Osteoblast (primary cell): ENCODE data around the gene CPLANE2. TPM values are rescaled to one million over a fixed set of nuclear protein-coding genes. Genes with fewer than 3 reads are reported as not detected.

ENCODE experiments used
- DNase-seq: peaks from one replicate; pipeline ENCODE4 v3.0.0; 2011; ENCODE audit warnings: low spot score, mixed read lengths; ENCODE audit not compliant: insufficient read length; ENCODE audit errors: missing footprints
- H2AFZ ChIP-seq: 2 replicates; pipeline ENCODE4 v1.6.0; 2011; ENCODE audit warnings: mild to moderate bottlenecking, low read length
- H3K27ac ChIP-seq: 2 replicates; pipeline ENCODE4 v1.5.1; 2011; ENCODE audit warnings: mild to moderate bottlenecking, low read depth, low read length, moderate library complexity
- H3K27me3 ChIP-seq: 2 replicates; pipeline ENCODE4 v1.6.0; 2012; ENCODE audit warnings: mild to moderate bottlenecking, control low read depth, inconsistent platforms, low read length, moderate library complexity; ENCODE audit not compliant: insufficient read depth
- H3K36me3 ChIP-seq: 2 replicates; pipeline ENCODE4 v1.5.1; 2011; ENCODE audit warnings: mild to moderate bottlenecking, low read length, control low read depth, moderate library complexity; ENCODE audit not compliant: insufficient read depth
- H3K4me1 ChIP-seq: 2 replicates; pipeline ENCODE4 v1.5.1; 2011; ENCODE audit warnings: mild to moderate bottlenecking, low read length, control low read depth, moderate library complexity; ENCODE audit not compliant: insufficient read depth
- H3K4me2 ChIP-seq: 2 replicates; pipeline ENCODE4 v1.6.0; 2011; ENCODE audit warnings: mild to moderate bottlenecking, low read length; ENCODE audit not compliant: insufficient read depth
- H3K4me3 ChIP-seq: fragments of 200-600 bp; sonication (generic); 3 replicates; pipeline ENCODE4 v1.5.1; 2012; ENCODE audit warnings: mild to moderate bottlenecking, low read length, inconsistent platforms; ENCODE audit not compliant: insufficient read depth
- H3K79me2 ChIP-seq: 2 replicates; pipeline ENCODE4 v1.6.0; 2012; ENCODE audit warnings: mild to moderate bottlenecking, low read length, control low read depth, inconsistent platforms; ENCODE audit not compliant: insufficient read depth
- H3K9me3 ChIP-seq: 2 replicates; pipeline ENCODE4 v1.5.1; 2011; ENCODE audit warnings: low read depth, low read length, control low read depth
- H4K20me1 ChIP-seq: 2 replicates; pipeline ENCODE4 v1.6.0; 2012; ENCODE audit warnings: mild to moderate bottlenecking, low read length, control low read depth; ENCODE audit not compliant: insufficient read depth
- CTCF ChIP-seq: IDR thresholded peaks from 2 replicates; pipeline ENCODE4 v1.5.1; 2011; ENCODE audit warnings: mild to moderate bottlenecking, low read depth, low read length, moderate library complexity; ENCODE audit errors: extremely low read depth
- total RNA-seq: library from RNA; depleted of rRNA; stranded (reverse); fragments of >200 nt; gene quantifications from 2 replicates; pipeline ENCODE4 v1.2.3, GENCODE V29; 2012

Gene CPLANE2
- total RNA-seq, 1 donor = 14.1 TPM

GRCh38 chr1:16209132-16209846 lies 27.7 kb downstream of the CPLANE2 start:
- Histone ChIP-seq H3K4me2 (no peak overlapping the region), H2AFZ (no peak overlapping the region), H3K9me3 (no peaks in the 10 kb centered on the region), H3K4me1 (peaks cover 8% of the 10 kb centered on the region), H3K4me3 (no peak overlapping the region), H4K20me1 (no peaks in the 10 kb centered on the region), H3K36me3 (no peaks in the 10 kb centered on the region), H3K27me3 (no peaks in the 10 kb centered on the region), H3K79me2 (no peaks in the 10 kb centered on the region), H3K27ac (no peak overlapping the region)
- DNase-seq = no peak
- TF ChIP-seq CTCF = no peak

- no peak for TF ChIP-seq CTCF
- Histone ChIP-seq H3K27ac (no peak overlapping the region), H3K27me3 (no peaks in the 10 kb centered on the region), H4K20me1 (no peaks in the 10 kb centered on the region), H3K9me3 (no peaks in the 10 kb centered on the region), H3K4me2 (no peak overlapping the region), H2AFZ (no peak overlapping the region), H3K36me3 (no peaks in the 10 kb centered on the region), H3K79me2 (no peaks in the 10 kb centered on the region), H3K4me3 (no peak overlapping the region), H3K4me1 (peaks cover 8% of the 10 kb centered on the region)
- DNase-seq = peak; percentile 88
Measured at GRCh38 chr1:16208270-16208987, 28.6 kb downstream of the CPLANE2 start.

- Histone ChIP-seq H3K4me1 (peaks cover 8% of the 10 kb centered on the region), H3K36me3 (no peaks in the 10 kb centered on the region), H3K4me2 (peak overlapping the region; percentile 84), H3K9me3 (no peaks in the 10 kb centered on the region), H3K4me3 (peak overlapping the region; percentile 70), H4K20me1 (no peaks in the 10 kb centered on the region), H3K27me3 (no peaks in the 10 kb centered on the region), H3K79me2 (no peaks in the 10 kb centered on the region), H3K27ac (peak overlapping the region; percentile 74), H2AFZ (peak overlapping the region; percentile 86)
- DNase-seq = peak; percentile 77
- TF ChIP-seq CTCF = no peak
Measured at GRCh38 chr1:16207318-16208269, 29.4 kb downstream of the CPLANE2 start.
